GM23338 (cell line): ENCODE measurements around the gene EYS. TPM values are rescaled to one million over a fixed set of nuclear protein-coding genes. Genes with fewer than 3 reads are reported as not detected.

Experiments
- ATAC-seq: fragments of 200-7000 bp; cut with Tn5 transposase; 3 replicates; pipeline ENCODE4 v1.9.1; 2020
- DNase-seq: peaks from one replicate; pipeline ENCODE4 v3.0.0-alpha.2; 2015; ENCODE audit warnings: low spot score
- H2AFZ ChIP-seq: fragments of 200-600 bp; sonication (generic); 2 replicates; pipeline ENCODE4 v1.8.0; 2016; ENCODE audit warnings: antibody characterized with exemption, mild to moderate bottlenecking, moderate library complexity
- H3F3A ChIP-seq: fragments of 200-600 bp; sonication (generic); replicated peaks from 2 replicates; pipeline ENCODE4 v1.8.0; 2017; ENCODE audit warnings: antibody characterized with exemption, mixed run types, low read depth
- H3K27ac ChIP-seq: fragments of 200-600 bp; sonication (generic); 2 replicates; pipeline ENCODE4 v1.6.1; 2016; ENCODE audit warnings: low read depth
- H3K27me3 ChIP-seq: fragments of 200-600 bp; sonication (generic); 2 replicates; pipeline ENCODE4 v1.8.0; 2016; ENCODE audit warnings: mild to moderate bottlenecking, mixed run types, moderate library complexity; ENCODE audit not compliant: insufficient read depth
- H3K36me3 ChIP-seq: fragments of 200-600 bp; sonication (generic); 2 replicates; pipeline ENCODE4 v1.8.0; 2016; ENCODE audit warnings: mild to moderate bottlenecking; ENCODE audit not compliant: insufficient read depth
- H3K4me1 ChIP-seq: fragments of 200-600 bp; sonication (generic); 2 replicates; pipeline ENCODE4 v1.8.0; 2016; ENCODE audit warnings: mild to moderate bottlenecking, moderate library complexity; ENCODE audit not compliant: insufficient read depth
- H3K4me2 ChIP-seq: fragments of 200-600 bp; sonication (generic); 2 replicates; pipeline ENCODE4 v1.7.1; 2017; ENCODE audit warnings: mixed run types
- H3K4me3 ChIP-seq: fragments of 200-600 bp; sonication (generic); 2 replicates; pipeline ENCODE4 v1.6.1; 2016; ENCODE audit warnings: mixed run types
- H3K79me2 ChIP-seq: fragments of 200-600 bp; sonication (generic); replicated peaks from 2 replicates; pipeline ENCODE4 v1.8.0; 2017; ENCODE audit warnings: mild to moderate bottlenecking; ENCODE audit not compliant: insufficient read depth
- H3K9me2 ChIP-seq: fragments of 200-600 bp; sonication (generic); 2 replicates; pipeline ENCODE4 v1.8.0; 2017; ENCODE audit not compliant: insufficient read depth
- H4K20me1 ChIP-seq: fragments of 200-600 bp; sonication (generic); replicated peaks from 2 replicates; pipeline ENCODE4 v1.8.0; 2017; ENCODE audit warnings: mild to moderate bottlenecking; ENCODE audit not compliant: insufficient read depth
- H3K27ac Mint-ChIP-seq: 2 replicates; pipeline ENCODE4 v1.8.0; 2020; ENCODE audit warnings: inconsistent platforms, mild to moderate bottlenecking, moderate library complexity, mixed read lengths
- H3K27me3 Mint-ChIP-seq: 3 replicates; pipeline ENCODE4 v1.8.0; 2022; ENCODE audit warnings: low read depth, mild to moderate bottlenecking, moderate library complexity, mixed read lengths, inconsistent platforms; ENCODE audit not compliant: insufficient read depth, poor library complexity
- H3K36me3 Mint-ChIP-seq: 3 replicates; pipeline ENCODE4 v1.8.0; 2021; ENCODE audit warnings: low read depth, mild to moderate bottlenecking, inconsistent platforms, moderate library complexity, mixed read lengths
- H3K4me1 Mint-ChIP-seq: 3 replicates; pipeline ENCODE4 v1.8.0; 2020; ENCODE audit warnings: mild to moderate bottlenecking, inconsistent platforms, mixed read lengths
- H3K4me3 Mint-ChIP-seq: 3 replicates; pipeline ENCODE4 v1.8.0; 2021; ENCODE audit warnings: moderate library complexity, mild to moderate bottlenecking, inconsistent platforms, mixed read lengths
- H3K9me3 Mint-ChIP-seq: 3 replicates; pipeline ENCODE4 v1.8.0; 2020; ENCODE audit warnings: moderate library complexity, mild to moderate bottlenecking, inconsistent platforms, mixed read lengths
- CREB1 ChIP-seq: fragments of 250-450 bp; sonication (Bioruptor Pico); IDR thresholded peaks from 2 replicates; pipeline ENCODE4 v1.5.0; 2020; ENCODE audit warnings: low read depth, mild to moderate bottlenecking, moderate library complexity
- EZH2phosphoT487 ChIP-seq: fragments of 200-600 bp; sonication (generic); IDR thresholded peaks from one replicate; pipeline ENCODE4 v1.8.1; 2018; ENCODE audit warnings: antibody characterized with exemption; ENCODE audit not compliant: unreplicated experiment
- JUNB ChIP-seq: IDR thresholded peaks from one replicate; pipeline ENCODE4 v1.6.1; 2016; ENCODE audit warnings: antibody characterized with exemption; ENCODE audit not compliant: unreplicated experiment
- POLR2AphosphoS5 ChIP-seq: IDR thresholded peaks from 2 replicates; pipeline ENCODE4 v1.6.1; 2016; ENCODE audit warnings: antibody characterized with exemption, low read depth
- ZNF114 ChIP-seq: fragments of 250-450 bp; sonication (Bioruptor Pico); IDR thresholded peaks from 2 replicates; pipeline ENCODE4 v1.5.0; 2020; ENCODE audit warnings: mild to moderate bottlenecking, moderate library complexity
- ZNF462 ChIP-seq: fragments of 250-450 bp; sonication (Bioruptor Pico); IDR thresholded peaks from 2 replicates; pipeline ENCODE4 v1.5.0; 2020; ENCODE audit warnings: mild to moderate bottlenecking, moderate library complexity
- polyA plus RNA-seq: library from polyadenylated mRNA; unstranded; fragments of >200 nt; fragmentation: Nextera tagmentation; extraction: Ambion mirVana; gene quantifications from 2 replicates; pipeline ENCODE4 v1.2.1, GENCODE V29; 2016
- total RNA-seq: library from RNA; depleted of rRNA; stranded (reverse); fragments of >200 nt; shearing (Covaris generic); gene quantifications from 2 replicates; pipeline ENCODE4 v1.2.3, GENCODE V29; 2014
- TF ChIP-seq, protein P1 (sequence below): IDR thresholded peaks from one replicate; pipeline ENCODE4 v1.6.1; 2018; ENCODE audit warnings: antibody characterized with exemption; ENCODE audit not compliant: unreplicated experiment
- TF ChIP-seq, protein P2 (sequence below): IDR thresholded peaks from 2 replicates; pipeline ENCODE4 v1.6.1; 2016; ENCODE audit warnings: antibody characterized with exemption

The EYS gene
- total and polyA plus RNA-seq, 2 experiments from 2014 or later, result 0.38 to 0.52 TPM

DNA sequence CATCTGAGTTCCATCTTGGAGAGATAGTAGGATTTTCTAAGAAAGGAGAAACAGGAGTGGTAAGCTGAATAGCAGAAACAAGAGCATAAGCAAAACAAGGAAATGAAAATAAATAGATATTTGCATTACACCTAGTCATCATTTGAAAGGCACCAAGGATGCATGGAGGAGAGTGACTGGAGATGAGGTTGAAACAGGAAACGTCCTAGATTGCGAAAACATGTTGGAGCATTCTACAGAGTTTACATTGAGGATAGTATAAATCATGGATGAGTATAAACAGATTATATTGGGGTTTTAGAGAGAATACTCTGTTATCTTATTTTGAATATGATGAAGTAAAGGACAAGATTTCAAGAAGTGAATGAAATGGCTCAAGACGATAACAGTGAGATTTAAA lies 507.3 kb downstream of the EYS start (continued):
- TF ChIP-seq, protein P1, sequence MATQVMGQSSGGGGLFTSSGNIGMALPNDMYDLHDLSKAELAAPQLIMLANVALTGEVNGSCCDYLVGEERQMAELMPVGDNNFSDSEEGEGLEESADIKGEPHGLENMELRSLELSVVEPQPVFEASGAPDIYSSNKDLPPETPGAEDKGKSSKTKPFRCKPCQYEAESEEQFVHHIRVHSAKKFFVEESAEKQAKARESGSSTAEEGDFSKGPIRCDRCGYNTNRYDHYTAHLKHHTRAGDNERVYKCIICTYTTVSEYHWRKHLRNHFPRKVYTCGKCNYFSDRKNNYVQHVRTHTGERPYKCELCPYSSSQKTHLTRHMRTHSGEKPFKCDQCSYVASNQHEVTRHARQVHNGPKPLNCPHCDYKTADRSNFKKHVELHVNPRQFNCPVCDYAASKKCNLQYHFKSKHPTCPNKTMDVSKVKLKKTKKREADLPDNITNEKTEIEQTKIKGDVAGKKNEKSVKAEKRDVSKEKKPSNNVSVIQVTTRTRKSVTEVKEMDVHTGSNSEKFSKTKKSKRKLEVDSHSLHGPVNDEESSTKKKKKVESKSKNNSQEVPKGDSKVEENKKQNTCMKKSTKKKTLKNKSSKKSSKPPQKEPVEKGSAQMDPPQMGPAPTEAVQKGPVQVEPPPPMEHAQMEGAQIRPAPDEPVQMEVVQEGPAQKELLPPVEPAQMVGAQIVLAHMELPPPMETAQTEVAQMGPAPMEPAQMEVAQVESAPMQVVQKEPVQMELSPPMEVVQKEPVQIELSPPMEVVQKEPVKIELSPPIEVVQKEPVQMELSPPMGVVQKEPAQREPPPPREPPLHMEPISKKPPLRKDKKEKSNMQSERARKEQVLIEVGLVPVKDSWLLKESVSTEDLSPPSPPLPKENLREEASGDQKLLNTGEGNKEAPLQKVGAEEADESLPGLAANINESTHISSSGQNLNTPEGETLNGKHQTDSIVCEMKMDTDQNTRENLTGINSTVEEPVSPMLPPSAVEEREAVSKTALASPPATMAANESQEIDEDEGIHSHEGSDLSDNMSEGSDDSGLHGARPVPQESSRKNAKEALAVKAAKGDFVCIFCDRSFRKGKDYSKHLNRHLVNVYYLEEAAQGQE, result no peak

DNA sequence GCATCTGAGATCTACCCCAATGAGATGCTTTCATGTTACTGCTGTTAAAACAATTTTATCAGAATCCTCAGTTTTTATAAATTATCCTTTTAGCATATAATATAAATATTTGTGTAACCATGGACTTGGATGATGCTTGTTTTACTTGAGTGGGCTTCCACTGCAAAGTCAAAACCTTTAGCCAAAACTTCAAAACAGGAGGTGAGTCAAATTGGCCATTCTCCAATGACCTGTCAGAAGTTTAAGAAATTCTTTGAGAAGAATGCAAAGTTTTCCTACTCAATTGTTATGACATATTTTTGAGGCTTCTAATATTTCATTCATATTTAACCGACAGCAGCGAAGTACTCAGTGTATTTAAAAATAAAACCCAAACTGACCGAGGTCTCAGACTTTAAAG lies 507.9 kb downstream of the EYS start:
- Mint-ChIP-seq H3K36me3 (no peaks in the 10 kb centered on the region; the same call in 2 of the 3 replicates), H3K27me3 (no peaks in the 10 kb centered on the region), H3K9me3 (peaks cover 3% of the 10 kb centered on the region; the same call in 2 of the 3 replicates), H3K27ac (no peak overlapping the region), H3K4me1 (peaks cover 9% of the 10 kb centered on the region; the same call in 2 of the 3 replicates), H3K4me3 (no peak overlapping the region)
- Histone ChIP-seq H3K27me3 (no peaks in the 10 kb centered on the region), H3K27ac (no peak overlapping the region), H3K4me2 (no peak overlapping the region), H3K9me2 (0 out of 2 replicates have a peak, but pooled peaks cover 3% of the 10 kb centered on the region), H4K20me1 (no peaks in the 10 kb centered on the region), H3K4me1 (no peaks in the 10 kb centered on the region; the same call in 1 of the 2 replicates), H3F3A (no peaks in the 10 kb centered on the region), H3K4me3 (no peak overlapping the region), H3K36me3 (no peaks in the 10 kb centered on the region), H2AFZ (no peak overlapping the region), H3K79me2 (no peaks in the 10 kb centered on the region)
- ATAC-seq (no peak), DNase-seq (no peak)
- TF ChIP-seq CREB1 (CRISPR knock-in tag) (no peak), POLR2AphosphoS5 (no peak), EZH2phosphoT487 (no peak), ZNF462 (CRISPR knock-in tag) (no peak), ZNF114 (CRISPR knock-in tag) (no peak), JUNB (no peak)
- TF ChIP-seq, protein P1, result no peak
- TF ChIP-seq, protein P2, sequence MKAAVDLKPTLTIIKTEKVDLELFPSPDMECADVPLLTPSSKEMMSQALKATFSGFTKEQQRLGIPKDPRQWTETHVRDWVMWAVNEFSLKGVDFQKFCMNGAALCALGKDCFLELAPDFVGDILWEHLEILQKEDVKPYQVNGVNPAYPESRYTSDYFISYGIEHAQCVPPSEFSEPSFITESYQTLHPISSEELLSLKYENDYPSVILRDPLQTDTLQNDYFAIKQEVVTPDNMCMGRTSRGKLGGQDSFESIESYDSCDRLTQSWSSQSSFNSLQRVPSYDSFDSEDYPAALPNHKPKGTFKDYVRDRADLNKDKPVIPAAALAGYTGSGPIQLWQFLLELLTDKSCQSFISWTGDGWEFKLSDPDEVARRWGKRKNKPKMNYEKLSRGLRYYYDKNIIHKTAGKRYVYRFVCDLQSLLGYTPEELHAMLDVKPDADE, result no peak
